ENCODE results near the gene BTBD9. TPM values are rescaled to one million over a fixed set of nuclear protein-coding genes. Genes with fewer than 3 reads are reported as not detected.

Gene BTBD9
- total and polyA plus RNA-seq, 2 experiments from 2014 or later, result 10.0 to 13.7 TPM

GRCh38 chr6:38528196-38528965, 111.3 kb downstream of the BTBD9 start:
- Histone ChIP-seq H4K20me1 (ENCODE audit: insufficient read depth) (no peaks in the 10 kb centered on the region), H3K27ac (no peak overlapping the region), H3K9me2 (ENCODE audit: insufficient read depth) (no peaks in the 10 kb centered on the region), H3K36me3 (ENCODE audit: low read depth) (no peaks in the 10 kb centered on the region), H3K4me3 (no peak overlapping the region), H3K4me1 (ENCODE audit: insufficient read depth) (no peaks in the 10 kb centered on the region), H3F3A (ENCODE audit: insufficient read depth) (no peaks in the 10 kb centered on the region), H3K4me2 (ENCODE audit: unreplicated experiment) (no peak overlapping the region), H2AFZ (no peak overlapping the region), H3K9ac (no peak overlapping the region), H3K79me2 (ENCODE audit: insufficient read depth) (no peaks in the 10 kb centered on the region), H3K27me3 (replicated peaks; ENCODE audit: insufficient read depth) (no peaks in the 10 kb centered on the region), H3K9me3 (ENCODE audit: low read depth) (no peaks in the 10 kb centered on the region)
- TF ChIP-seq EZH2 (IDR thresholded peaks at IDR 0.05; ENCODE audit: insufficient read depth, poor library complexity, severe bottlenecking), result no peak
- TF ChIP-seq EZH2phosphoT487 (IDR thresholded peaks at IDR 0.05; ENCODE audit: insufficient read depth, low read depth), result no peak
- in situ Hi-C loops (cut with MboI), result no loop called here
- no peak for DNase-seq
- 70 to 73% methylated on average over 5 of the region's 5 CpGs for WGBS, 2 experiments (ENCODE audit: low coverage in 1 of 2, low lambda C conversion rate in 2 of 2, missing lambda C conversion rate in 2 of 2)

GRCh38 chr6:38527371-38527770, 112.4 kb downstream of the BTBD9 start:
- H3K36me3 ChIP-seq (ENCODE audit: low read depth), result no peaks in the 10 kb centered on the region
- H3F3A ChIP-seq (ENCODE audit: insufficient read depth), result no peaks in the 10 kb centered on the region
- no peaks in the 10 kb centered on the region for H3K4me1 ChIP-seq (ENCODE audit: insufficient read depth)
- no peaks in the 10 kb centered on the region for H4K20me1 ChIP-seq (ENCODE audit: insufficient read depth)
- H3K27me3 ChIP-seq (replicated peaks; ENCODE audit: insufficient read depth), result no peaks in the 10 kb centered on the region
- no peak overlapping the region for H3K4me2 ChIP-seq (ENCODE audit: unreplicated experiment)
- no peak overlapping the region for H2AFZ ChIP-seq
- no peak overlapping the region for H3K9ac ChIP-seq
- H3K79me2 ChIP-seq (ENCODE audit: insufficient read depth), result no peaks in the 10 kb centered on the region
- in situ Hi-C loops (cut with MboI), result no loop called here
- H3K9me2 ChIP-seq (ENCODE audit: insufficient read depth), result no peaks in the 10 kb centered on the region
- WGBS, 2 experiments (ENCODE audit: low coverage in 1 of 2, low lambda C conversion rate in 2 of 2, missing lambda C conversion rate in 2 of 2), result 83 to 92% methylated on average over 1 of the region's 1 CpG
- H3K9me3 ChIP-seq (ENCODE audit: low read depth), result no peaks in the 10 kb centered on the region
- TF ChIP-seq EZH2phosphoT487 (IDR thresholded peaks at IDR 0.05; ENCODE audit: insufficient read depth, low read depth) (no peak), EZH2 (IDR thresholded peaks at IDR 0.05; ENCODE audit: insufficient read depth, poor library complexity, severe bottlenecking) (no peak)
- H3K27ac ChIP-seq, result no peak overlapping the region
- no peak overlapping the region for H3K4me3 ChIP-seq
- DNase-seq, result no peak

DNA sequence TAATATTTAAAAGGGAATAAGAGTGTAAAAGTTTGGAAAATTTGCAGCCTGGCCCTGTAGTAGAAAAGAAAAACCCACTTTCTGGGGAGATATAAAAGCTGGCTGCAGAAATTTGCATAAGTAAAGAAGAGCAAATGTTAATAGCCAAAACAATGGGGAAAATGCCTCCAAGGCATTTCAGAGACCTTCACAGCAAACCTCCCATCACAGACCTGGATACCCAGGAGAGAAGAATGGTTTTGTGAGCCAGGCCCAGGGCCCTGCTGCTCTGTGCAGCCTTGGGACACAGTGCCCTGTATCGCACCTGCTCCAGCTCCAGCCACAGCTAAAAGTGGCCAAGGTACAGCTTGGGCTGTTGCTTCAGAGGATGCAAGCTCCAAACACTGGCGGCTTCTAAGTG, 113.8 kb downstream of the BTBD9 start:
- no peak overlapping the region for H2AFZ ChIP-seq
- H3K9ac ChIP-seq, result no peak overlapping the region
- no peak for DNase-seq
- H3K4me3 ChIP-seq, result no peak overlapping the region
- TF ChIP-seq EZH2phosphoT487 (IDR thresholded peaks at IDR 0.05; ENCODE audit: insufficient read depth, low read depth) (no peak), EZH2 (IDR thresholded peaks at IDR 0.05; ENCODE audit: insufficient read depth, poor library complexity, severe bottlenecking) (no peak)
- no peaks in the 10 kb centered on the region for H3K79me2 ChIP-seq (ENCODE audit: insufficient read depth)
- no peak overlapping the region for H3K4me2 ChIP-seq (ENCODE audit: unreplicated experiment)
- H4K20me1 ChIP-seq (ENCODE audit: insufficient read depth), result no peaks in the 10 kb centered on the region
- 96 to 100% methylated on average over 2 of the region's 2 CpGs for WGBS, 2 experiments (ENCODE audit: low coverage in 1 of 2, low lambda C conversion rate in 2 of 2, missing lambda C conversion rate in 2 of 2)
- H3K36me3 ChIP-seq (ENCODE audit: low read depth), result no peaks in the 10 kb centered on the region
- H3K27me3 ChIP-seq (replicated peaks; ENCODE audit: insufficient read depth), result no peaks in the 10 kb centered on the region
- no peaks in the 10 kb centered on the region for H3K9me2 ChIP-seq (ENCODE audit: insufficient read depth)
- H3K4me1 ChIP-seq (ENCODE audit: insufficient read depth), result no peaks in the 10 kb centered on the region
- no peaks in the 10 kb centered on the region for H3F3A ChIP-seq (ENCODE audit: insufficient read depth)
- in situ Hi-C loops (cut with MboI), result no loop called here
- H3K27ac ChIP-seq, result no peak overlapping the region
- no peaks in the 10 kb centered on the region for H3K9me3 ChIP-seq (ENCODE audit: low read depth)

- H3K27ac ChIP-seq, result no peak overlapping the region
- no peaks in the 10 kb centered on the region for H4K20me1 ChIP-seq (ENCODE audit: insufficient read depth)
- 89 to 94% methylated on average over 3 of the region's 3 CpGs for WGBS, 2 experiments (ENCODE audit: low coverage in 1 of 2, low lambda C conversion rate in 2 of 2, missing lambda C conversion rate in 2 of 2)
- no peak overlapping the region for H3K9ac ChIP-seq
- H3K4me2 ChIP-seq (ENCODE audit: unreplicated experiment), result no peak overlapping the region
- in situ Hi-C loops (cut with MboI), result no loop called here
- no peak for TF ChIP-seq EZH2phosphoT487 (IDR thresholded peaks at IDR 0.05; ENCODE audit: insufficient read depth, low read depth)
- TF ChIP-seq EZH2 (IDR thresholded peaks at IDR 0.05; ENCODE audit: insufficient read depth, poor library complexity, severe bottlenecking), result no peak
- H3K79me2 ChIP-seq (ENCODE audit: insufficient read depth), result no peaks in the 10 kb centered on the region
- H3K4me1 ChIP-seq (ENCODE audit: insufficient read depth), result no peaks in the 10 kb centered on the region
- no peaks in the 10 kb centered on the region for H3K9me3 ChIP-seq (ENCODE audit: low read depth)
- no peaks in the 10 kb centered on the region for H3K9me2 ChIP-seq (ENCODE audit: insufficient read depth)
- no peaks in the 10 kb centered on the region for H3K27me3 ChIP-seq (replicated peaks; ENCODE audit: insufficient read depth)
- peak; percentile 18 for DNase-seq
- H3K4me3 ChIP-seq, result no peak overlapping the region
- no peak overlapping the region for H2AFZ ChIP-seq
- no peaks in the 10 kb centered on the region for H3F3A ChIP-seq (ENCODE audit: insufficient read depth)
- H3K36me3 ChIP-seq (ENCODE audit: low read depth), result no peaks in the 10 kb centered on the region
These were observed 115.1 kb downstream of the BTBD9 start for GRCh38 chr6:38524436-38525145.

All from GM23248 (cell line).